M059J (cell line): ENCODE data around the gene EPHB3. TPM values are rescaled to one million over a fixed set of nuclear protein-coding genes. Genes with fewer than 3 reads are reported as not detected.

Source experiments
- DNase-seq: peaks from one replicate; pipeline ENCODE4 v3.0.0-alpha.2; 2012; ENCODE audit warnings: low read depth
- total RNA-seq: library from RNA; depleted of rRNA; stranded (reverse); fragments of >200 nt; shearing (Covaris generic); gene quantifications from 2 replicates; pipeline ENCODE4 v1.2.3, GENCODE V29; 2014; rRNA removed

EPHB3 gene
- total RNA-seq: 1.1 and 1.2 TPM in 2 replicates

DNA sequence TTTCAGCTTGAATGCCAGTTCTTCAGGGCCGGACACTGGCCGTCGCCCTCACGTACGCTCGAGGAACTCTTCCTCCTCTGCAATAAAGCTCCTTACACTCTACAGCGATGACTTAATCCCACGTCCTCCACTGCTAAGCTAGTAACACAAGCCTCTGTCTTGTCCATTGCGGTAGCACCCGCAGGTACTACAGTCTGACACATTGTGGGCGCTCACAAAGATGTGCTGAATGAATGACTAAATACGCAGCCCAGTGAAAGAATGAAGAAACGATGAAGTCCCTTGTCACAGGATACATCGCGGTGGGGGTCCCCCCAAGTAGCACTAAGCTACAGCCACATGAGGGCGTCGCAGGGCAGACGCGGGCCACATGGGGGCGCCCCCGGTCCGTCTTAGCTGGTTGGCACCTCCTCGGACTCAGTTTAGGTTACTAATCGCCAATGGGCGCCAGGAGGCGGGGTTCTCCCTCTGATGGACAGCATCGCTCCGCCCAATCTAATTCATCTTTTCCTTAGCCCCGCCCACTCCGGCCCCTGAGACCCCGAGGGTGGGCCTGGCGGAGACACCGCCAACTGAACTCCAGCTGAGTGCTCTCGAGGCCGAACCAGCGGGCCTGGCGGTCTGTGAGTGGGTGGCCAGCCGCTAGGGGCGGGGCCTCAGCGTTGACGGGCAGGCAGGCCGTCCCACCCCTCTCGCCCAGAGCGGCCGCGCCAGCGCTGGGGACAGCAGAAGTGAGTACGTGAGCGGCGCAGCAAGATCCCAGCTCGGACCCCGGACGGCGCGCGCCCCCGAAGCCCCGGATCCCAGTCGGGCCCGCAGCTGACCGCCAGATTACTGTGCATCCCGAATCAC, at the start of gene EPHB3:
TSS of gene EPHB3 (plus strand) at position 725 of the 852 bp plus-strand sequence. CDS start 451 bp downstream, outside the sequence.
- DNase-seq: peak; percentile 99

DNA sequence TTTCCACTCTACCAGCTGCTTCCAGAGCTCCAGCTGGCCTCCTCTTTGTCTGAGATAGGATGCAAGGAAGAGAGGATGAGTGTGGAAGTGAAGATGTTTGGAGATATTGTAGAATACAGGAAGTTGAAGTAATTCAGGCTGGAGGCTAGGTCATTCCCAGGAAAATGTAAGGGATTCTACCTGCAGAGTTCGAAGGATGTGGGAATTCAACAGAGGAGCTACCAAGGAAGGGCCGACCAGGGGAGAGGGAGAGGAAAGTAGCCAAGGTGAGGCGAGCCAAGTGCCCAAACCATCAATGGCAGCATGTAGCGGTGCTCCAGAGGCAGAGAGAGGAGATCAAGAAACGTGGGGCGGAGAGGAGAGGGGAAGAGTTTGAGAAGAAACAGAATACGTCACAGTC, 49.0 kb upstream of the EPHB3 start:
- DNase-seq: no peak

DNA sequence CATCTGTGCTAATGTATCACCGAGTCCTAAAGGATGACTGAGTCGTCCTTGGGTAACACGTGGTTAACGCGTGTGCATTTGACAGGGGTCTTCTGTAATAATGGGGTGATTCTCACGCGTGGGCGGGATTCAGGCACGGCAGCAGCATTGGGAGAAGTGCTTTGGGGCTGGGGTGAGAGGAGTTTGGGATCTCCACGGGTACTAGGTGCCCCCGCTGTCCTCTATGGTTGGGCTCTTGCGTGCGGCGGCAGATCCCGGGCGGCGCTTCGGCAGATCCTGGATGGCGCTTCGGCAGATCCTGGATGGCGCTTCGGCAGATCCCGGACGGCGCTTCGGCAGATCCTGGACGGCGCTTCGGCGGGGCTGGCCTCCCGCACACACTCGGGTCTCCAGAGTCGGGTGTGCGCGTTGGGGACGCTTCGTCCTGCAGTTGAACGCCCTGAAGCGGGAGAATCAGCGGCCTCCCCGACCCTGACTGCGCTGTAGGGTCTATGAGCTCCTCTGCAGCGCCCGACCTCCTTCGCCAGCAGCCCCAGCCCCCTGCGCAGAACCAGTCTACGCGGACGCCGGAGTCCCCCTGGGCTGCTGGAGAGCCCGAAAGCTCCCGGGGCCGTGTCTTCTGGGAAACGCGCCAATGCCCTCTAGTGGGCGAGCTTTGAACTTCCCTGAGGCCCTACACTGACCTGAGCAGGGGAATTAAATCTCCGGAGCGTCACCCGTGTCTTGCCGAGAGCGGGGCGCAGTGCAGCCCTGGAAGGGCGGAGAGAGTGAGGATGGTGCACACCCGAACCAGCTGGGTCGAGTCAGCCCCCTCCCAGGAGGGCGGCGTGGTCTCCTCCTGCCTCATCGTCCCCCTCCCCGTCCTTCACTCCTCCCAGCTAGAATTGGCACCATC, 48.1 kb upstream of the EPHB3 start:
- peak; percentile 72 for DNase-seq

DNA sequence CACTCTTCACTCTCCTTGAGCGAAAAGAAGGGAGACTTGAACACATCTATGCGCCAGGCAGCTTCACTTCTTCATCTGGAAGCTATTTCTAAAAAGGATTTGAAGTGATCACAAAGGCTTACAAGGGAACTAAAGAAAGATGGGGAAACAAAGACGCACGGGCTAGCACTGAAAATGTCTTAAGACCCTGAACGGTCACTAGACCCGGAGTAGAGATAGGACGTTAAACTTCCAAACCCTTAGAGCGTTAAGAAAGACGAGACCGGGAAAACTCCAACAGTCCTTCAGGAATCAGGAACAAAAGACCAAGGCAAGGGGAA, 47.5 kb upstream of the EPHB3 start:
- DNase-seq: no peak

DNA sequence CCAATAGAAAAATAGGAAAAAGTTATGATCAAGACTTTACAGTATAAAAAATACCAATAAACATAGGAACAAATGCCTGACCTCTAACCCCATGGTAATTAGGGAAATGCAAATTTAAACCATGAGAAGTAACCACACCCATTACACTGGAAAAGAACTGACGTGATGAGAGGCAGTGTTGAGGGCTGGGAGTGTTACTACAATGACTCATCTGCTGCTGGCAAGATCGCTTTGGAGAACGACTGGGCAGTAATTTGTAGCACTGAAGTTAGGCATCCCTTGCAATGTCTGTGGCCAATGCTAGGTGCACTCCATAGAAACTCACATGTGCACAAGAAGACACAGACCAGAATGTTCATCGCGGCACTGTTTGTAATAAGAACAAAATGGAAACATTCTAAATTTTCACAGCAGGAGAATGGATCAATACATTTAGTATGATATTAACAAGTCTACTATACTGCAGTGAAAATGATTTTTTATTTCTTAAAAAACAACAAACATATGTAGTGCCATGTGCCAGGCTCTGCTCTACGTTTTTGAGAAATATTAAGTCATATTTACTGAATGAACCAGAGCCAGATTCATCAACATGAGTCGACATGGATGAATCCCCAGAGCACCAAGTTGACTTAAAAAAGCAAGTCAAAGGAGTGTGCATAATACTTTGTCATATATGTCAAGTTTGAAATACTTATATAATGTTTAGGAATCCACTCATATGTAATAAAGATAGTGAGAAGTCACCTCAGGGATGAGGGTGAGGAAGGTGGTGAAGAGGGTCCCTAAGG, 37.6 kb upstream of the EPHB3 start:
- DNase-seq: peak; percentile 72

DNA sequence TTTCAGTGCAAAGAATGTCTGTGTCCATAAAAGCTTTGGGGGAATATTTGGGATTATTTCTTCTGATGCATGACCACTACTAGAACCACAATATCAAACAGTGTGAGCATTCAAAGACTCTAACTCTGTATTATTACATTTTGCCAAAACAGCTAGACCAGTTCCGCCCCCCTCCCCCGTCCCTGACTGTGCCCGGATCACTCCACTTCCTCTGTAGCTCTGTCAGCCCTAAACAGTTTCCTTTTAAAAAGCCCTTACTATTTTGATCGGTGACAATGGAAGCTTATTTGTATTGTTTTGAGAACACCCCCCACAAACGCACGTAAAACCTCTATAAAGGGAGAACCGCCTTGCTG, 36.6 kb upstream of the EPHB3 start:
- no peak for DNase-seq

DNA sequence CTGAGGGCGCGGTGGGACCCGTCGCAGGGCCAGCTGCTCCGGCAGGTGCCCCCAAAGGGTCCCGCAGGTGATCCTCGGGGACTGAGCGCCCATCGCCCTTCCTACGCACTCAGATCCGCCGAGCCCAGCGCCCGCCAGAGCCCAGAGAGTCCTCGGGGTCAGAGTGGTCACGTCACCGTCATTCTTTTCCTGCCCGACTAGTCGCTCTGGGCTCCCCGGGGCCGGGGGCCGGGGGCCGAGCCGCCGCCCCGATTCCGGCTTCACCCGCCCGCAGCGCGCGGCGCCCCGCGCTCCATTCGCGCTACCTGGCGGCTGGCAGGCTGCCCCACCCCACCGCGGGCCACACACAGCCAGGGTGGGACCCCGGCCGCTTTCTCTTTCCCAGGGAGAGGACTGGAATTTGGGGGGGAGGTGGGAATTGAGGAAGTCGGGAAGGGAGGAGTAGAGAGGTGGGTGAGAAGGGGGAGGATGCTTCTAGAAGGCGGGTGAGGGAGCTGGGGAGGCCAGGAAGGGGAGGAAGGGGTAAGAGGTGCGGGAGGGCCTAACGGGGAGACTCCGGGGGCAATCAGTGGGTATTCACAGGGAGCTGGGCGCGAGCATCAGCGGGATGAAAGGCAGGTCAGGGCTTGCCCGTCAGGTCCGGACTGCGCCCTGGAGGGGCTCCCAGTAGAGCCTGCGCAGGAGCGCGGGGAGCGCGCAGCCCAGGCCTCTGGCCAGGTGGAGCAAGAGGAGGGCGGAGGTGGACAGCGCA, 36.1 kb upstream of the EPHB3 start:
- no peak for DNase-seq

DNA sequence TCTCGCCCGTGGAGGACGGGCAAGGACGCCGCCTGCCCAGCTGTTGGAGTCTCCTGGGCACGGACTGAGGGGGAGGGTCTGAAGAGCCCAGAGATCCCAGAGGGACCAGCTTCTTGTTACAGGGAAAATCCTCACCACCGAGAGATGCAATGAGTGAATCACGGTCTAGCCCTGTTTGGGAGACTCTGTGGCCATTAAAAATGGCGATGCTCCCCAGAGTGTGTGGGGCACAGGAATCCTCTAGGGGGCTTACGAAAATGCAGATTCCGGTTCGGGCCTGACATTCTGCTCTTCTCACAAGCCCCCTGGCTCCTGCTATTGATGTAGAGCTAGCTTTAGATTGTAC, 35.5 kb upstream of the EPHB3 start:
- DNase-seq: no peak

DNA sequence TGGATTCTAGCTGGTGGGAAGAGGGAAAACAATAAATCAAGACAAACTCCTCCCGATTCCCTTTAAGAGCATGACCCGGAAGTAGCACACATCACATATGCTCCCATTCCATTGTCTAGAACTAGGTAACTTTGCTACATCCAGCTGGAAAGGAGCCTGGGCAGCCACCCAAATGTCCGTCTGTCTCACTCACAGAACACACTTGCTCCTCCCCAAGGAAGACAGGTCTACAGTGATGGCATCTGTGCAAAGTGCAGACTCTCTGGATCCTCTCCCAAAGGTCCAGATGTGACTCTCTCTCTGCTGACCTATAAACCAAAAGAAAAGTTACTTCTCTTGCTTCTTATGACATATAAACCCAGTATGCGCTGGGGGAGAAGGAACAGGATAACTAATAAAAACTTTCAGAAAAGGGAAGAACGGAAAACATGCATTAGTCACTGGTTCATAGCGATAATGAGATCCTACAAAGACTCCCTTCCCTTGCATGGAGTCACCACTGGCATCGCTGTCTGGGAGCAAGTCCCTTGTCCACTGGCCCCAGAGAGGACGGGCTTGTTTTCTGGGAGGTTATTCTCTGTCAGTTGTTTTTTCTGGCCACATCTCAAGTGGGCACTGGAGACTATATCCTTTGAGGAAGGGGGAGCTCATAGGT, 29.8 kb upstream of the EPHB3 start:
- DNase-seq: peak; percentile 21

DNA sequence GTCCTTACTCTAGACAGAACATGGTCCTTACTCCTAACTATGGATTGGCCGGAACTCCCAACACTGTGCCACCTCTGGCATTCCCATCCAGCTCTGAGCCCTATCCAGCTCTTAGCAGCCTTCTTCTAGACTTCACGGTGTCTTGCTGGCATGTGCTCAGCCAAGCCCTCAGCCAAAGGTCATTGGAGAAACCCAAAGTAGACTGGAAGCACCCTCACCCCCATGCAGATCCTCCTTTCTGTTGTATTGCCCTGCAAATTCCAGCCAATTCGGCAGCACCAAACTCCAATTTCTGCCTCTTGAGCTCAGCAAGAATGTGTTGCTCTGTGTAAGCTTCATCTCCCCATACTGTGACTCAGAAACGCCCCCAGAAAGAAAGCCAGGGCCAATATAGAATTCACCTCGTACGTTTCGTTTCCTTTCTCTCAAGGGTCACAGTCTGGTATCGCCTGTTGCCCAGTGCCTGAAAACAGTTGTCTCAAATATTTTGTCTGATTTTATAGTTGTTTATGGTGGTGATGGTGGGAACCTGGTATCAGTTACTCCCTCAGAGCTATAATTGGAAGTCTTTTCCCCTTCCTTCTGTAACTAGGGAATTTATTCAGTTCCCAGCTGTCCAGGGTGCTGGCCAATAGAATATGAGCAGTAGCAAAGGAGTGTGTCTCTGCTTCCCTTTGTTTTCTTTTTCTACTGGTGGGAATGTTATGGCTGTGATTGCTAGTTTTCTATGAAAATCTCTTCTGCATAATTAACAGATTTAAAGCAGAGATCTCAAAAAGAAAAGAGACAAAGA, 28.4 kb upstream of the EPHB3 start:
- no peak for DNase-seq

DNA sequence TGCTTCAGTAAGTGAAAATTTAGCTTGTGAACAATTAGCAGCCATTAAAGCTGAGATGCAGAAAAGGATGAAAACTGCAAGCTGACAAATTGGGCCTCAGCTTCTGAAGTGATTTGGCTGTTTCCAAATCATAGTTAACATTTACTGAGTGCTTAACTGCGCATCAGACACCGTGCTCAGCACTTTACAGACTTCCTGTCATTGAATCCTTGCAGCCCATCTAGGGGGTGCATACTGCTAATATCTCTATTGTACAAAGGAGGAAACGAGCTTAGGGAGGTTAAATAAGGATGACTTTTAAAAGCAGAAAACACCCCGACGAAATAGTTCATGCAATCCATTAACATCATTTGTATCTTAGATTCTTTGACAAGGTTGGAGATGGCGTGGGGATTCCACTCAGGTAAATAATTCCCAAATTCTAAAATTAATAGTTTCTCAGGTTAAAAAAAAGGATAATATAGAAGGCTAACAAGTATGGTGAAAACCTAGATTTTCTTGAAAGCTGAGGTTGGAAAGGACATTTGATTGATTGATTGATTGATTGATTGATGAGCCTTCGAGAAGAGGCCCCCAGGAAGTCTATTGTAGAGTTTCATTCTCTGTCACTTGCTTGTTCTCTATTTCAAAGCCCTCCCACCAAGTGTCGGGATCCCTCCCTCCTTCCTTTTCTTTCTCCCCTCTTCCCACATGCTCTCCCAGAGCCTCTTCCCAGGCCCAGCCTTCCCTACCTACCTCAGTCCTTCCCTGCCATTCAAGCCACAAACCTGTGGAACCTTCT, 23.5 kb upstream of the EPHB3 start:
- DNase-seq: no peak

DNA sequence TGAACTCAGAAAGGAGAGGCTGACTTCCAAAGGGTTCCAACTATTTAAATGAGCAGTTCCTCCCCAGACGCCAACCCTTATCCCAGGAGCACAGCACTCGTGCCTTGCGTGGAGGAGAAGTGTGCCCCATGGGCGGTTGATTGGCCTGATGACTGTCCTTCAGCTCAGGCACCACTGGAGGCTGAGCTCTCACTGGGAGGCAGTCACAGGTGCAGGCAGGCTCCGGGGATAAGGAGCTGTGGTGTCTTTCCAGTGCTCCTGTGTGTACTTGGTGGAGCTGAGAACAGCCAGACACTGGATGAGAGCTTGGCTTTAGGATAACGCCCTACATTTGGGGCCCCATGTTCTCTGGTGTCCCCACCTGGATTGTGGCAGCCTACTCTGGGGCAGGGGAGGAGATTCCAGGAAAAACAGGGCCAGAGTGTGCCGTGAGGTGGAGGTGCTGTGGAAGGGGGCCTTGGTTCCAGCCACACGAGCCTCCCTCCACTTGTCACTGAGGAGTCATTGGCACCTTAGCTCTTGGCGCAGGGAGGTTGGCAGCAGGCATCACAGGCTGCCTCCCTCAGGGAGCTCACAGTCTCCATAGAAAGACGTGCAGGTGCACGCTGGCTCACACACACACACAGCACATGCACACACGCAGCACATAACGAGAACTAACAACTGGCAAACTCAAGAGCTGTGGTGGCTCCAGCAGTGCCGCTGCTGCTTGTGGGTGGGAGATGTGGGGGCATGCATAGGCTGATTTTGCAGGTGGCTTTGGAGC, 22.7 kb upstream of the EPHB3 start:
- no peak for DNase-seq

DNA sequence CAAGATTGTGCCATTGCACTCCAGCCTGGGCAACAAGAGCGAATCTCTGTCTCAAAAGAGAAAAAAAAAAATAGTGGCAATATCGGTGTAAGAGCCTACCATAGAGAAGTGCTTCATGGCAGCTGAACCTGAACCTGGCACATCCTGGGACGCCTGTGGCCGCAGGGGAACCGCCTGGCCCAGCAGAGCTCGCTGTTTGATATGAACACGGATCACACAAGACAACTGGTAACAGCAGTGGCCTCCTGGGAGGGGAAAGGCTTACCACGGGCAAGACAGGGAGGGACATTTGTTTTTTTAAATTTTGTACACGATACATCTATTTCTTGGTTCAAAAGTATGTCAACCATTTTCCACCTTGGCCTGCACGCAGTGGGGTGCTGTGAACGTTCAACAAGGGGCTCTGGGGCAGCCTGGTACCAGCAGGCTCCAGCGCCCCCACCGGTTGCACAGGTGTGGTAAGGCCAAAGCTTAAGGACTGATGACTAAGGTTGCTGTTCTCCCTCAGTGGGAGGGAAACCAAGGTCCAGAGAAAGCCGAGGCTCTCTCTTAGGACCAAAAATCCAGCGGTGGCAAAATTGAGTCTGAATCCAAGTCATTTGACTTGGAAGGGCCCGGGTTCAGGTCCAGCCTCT, 21.7 kb upstream of the EPHB3 start:
- DNase-seq: no peak

DNA sequence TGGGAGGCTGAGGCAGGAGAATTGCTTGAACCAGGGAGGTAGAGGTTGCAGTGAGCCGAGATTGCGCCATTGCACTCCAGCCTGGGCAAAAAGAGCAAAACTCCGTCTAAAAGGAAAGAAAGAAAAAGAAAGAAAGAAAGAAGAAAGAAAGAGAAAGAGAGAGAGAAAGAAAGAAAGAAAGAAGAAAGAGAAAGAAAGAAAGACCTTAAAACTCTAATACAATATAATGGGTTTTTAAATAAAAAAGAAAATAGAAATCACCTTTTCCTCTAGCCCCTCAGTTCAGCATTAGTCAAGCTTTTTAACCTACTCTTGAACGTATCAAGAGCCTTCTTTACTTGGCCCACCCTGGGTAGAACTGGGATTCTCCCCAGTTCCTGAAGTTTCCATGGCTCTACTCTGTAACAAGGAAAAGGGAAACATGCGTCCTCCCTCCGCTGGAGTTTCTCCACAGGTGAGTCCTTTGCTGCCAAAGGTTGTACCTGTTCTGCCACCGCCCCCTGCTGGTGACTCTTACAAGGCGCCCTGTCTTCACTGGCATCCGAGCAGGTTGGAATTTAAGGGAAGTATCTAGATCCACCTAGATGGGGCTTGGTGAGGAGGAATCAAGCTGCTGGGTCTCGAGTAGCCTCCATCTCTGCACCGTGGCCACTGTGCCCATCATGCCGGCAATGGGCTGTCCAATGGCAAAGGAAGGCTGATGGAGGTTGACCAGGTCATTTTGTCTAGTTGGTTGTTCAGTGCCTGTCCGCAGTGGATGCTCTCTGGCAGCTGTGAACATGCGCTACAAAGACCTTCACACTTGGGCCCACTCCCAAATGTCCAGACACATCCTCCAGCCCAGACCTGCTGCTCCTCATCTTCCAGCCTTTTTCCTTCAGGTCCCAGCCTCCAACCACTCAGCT, 20.6 kb upstream of the EPHB3 start:
- DNase-seq: peak; percentile 41

DNA sequence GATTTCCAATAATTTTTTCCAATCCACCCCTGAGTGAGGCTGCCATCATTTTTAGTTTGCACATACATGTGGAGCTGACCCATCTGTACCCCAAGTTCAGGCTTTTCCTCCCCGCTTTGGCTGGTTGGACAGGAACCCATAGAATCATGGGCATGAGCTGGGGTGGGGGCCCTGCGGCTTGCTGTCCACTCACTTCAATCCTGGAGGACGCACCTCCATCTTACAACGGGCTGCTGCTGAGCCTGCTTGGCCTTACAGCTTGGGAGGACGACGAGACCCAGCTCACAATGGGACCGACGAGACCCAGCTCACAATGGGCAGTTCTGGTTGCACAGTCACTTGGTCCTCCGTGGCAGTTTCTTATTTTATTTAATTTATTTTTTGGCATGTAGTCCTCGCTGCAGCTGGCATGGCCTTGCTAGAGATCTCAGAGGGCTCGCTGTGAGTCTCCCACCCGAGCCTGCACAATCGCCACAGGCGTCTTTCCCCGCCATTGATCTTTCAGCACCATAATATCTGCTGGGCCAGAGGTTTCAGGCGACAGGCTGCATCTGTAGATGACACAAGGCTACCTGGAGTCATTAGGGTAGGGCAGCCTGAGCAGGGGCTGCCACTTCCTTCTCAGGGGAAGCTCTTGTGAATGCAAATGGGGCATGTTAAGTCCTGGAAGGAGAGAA, 19.6 kb upstream of the EPHB3 start:
- DNase-seq: no peak

DNA sequence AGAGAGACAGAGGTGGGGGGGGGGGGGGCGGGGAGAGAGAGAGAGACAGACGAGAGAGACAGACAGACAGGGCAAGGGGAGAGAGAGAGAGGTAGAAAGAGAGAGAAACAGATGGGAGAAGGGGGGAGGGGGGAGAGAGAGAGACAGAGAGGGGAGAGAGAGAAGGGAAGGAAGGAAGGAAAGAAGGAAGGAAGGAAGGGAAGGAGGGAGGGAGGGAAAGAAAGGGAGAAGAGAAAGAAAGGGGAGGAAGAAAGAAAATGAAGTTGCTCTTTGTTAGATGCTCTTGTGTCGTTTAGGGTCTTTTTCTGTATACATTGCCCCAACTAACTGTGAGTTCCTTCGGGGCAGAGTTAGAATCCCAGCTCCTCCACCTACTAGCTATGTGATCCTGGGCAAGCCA, 19.0 kb upstream of the EPHB3 start:
- DNase-seq: no peak
